ENCODE data around the gene IQCK.

- no peak for TF ChIP-seq CTCF (conservative IDR thresholded peaks at IDR 0.05 in 1 of 2, IDR thresholded peaks at IDR 0.05 in 1 of 2; ENCODE audit: low read depth in 1 of 2, low read length in 2 of 2)
- TF ChIP-seq EZH2 (IDR thresholded peaks at IDR 0.05; ENCODE audit: low read length, missing control alignments), result no peak
Observed at GRCh38 chr16:19744670-19745069, 26.6 kb downstream of the IQCK start.

Data from fibroblast of lung (primary cell).